GM18870 (cell line): ENCODE results near the gene SLC25A27.

Experiments
- ATAC-seq: cut with Tn5 transposase; IDR thresholded peaks from one replicate; pipeline ENCODE4 v1.9.1; 2021; ENCODE audit warnings: moderate library complexity; ENCODE audit not compliant: unreplicated experiment

Gene SLC25A27

GRCh38 chr6:46648869-46649492, 3.8 kb upstream of the SLC25A27 start:
- no peak for ATAC-seq

GRCh38 chr6:46651006-46651405, 1.8 kb upstream of the SLC25A27 start:
- no peak for ATAC-seq

GRCh38 chr6:46651816-46652215, 959 bp upstream of the SLC25A27 start:
- no peak for ATAC-seq

GRCh38 chr6:46652232-46652602, 558 bp upstream of the SLC25A27 start:
- ATAC-seq = no peak

GRCh38 chr6:46653439-46654195, 842 bp downstream of the SLC25A27 start:
- no peak for ATAC-seq

- ATAC-seq = no peak
Observed at GRCh38 chr6:46655803-46656202, 3.0 kb downstream of the SLC25A27 start.

GRCh38 chr6:46657642-46658041, 4.9 kb downstream of the SLC25A27 start:
- ATAC-seq = no peak

GRCh38 chr6:46661483-46661882, 8.7 kb downstream of the SLC25A27 start:
- no peak for ATAC-seq

- ATAC-seq = no peak
Observed at GRCh38 chr6:46667377-46667776, 14.6 kb downstream of the SLC25A27 start.

- ATAC-seq = no peak
Observed at GRCh38 chr6:46674410-46674809, 21.6 kb downstream of the SLC25A27 start.

GRCh38 chr6:46676604-46677313, 24.0 kb downstream of the SLC25A27 start:
- ATAC-seq = no peak

- ATAC-seq = no peak
Observed at GRCh38 chr6:46677314-46677654, 24.5 kb downstream of the SLC25A27 start.

GRCh38 chr6:46684771-46685170, 32.0 kb downstream of the SLC25A27 start:
- ATAC-seq = no peak

- no peak for ATAC-seq
Observed at GRCh38 chr6:46687619-46688097, 34.9 kb downstream of the SLC25A27 start, which contains the start of gene TDRD6. TSS of gene TDRD6 (plus strand) at chr6:46687885. CDS start at chr6:46688129, 244 bp downstream.

GRCh38 chr6:46688117-46688965, 35.6 kb downstream of the SLC25A27 start:
- ATAC-seq = no peak

- no peak for ATAC-seq
Observed at GRCh38 chr6:46688966-46689335, 36.2 kb downstream of the SLC25A27 start.

GRCh38 chr6:46689657-46690056, 36.9 kb downstream of the SLC25A27 start:
- ATAC-seq = no peak

- no peak for ATAC-seq
Observed at GRCh38 chr6:46690141-46690755, 37.5 kb downstream of the SLC25A27 start.

- ATAC-seq = no peak
Observed at GRCh38 chr6:46690911-46691451, 38.2 kb downstream of the SLC25A27 start.

- no peak for ATAC-seq
Observed at GRCh38 chr6:46699970-46700369, 47.2 kb downstream of the SLC25A27 start.
